Testis (tissue), 3 donors: ENCODE measurements around the gene MAP1LC3A. TPM values are rescaled to one million over a fixed set of nuclear protein-coding genes. Genes with fewer than 3 reads are reported as not detected.

ENCODE experiments used
- DNase-seq: peaks from one replicate; pipeline ENCODE4 v3.0.0-alpha.2; 2019
- H3K27ac ChIP-seq, 2 donors: fragments of 200-600 bp; sonication (generic); one replicate each; pipeline ENCODE4 v1.5.1; 2019
- H3K27me3 ChIP-seq: fragments of 200-600 bp; sonication (generic); one replicate; pipeline ENCODE4 v1.5.1; 2019
- H3K36me3 ChIP-seq: fragments of 200-600 bp; sonication (generic); one replicate; pipeline ENCODE4 v1.5.1; 2017; ENCODE audit warnings: low read depth; ENCODE audit errors: missing control alignments
- H3K4me1 ChIP-seq: fragments of 200-600 bp; sonication (generic); one replicate; pipeline ENCODE4 v1.5.1; 2019
- H3K4me3 ChIP-seq, 2 donors: fragments of 200-600 bp; sonication (generic); one replicate each; pipeline ENCODE4 v1.5.1; 2017 to 2019
- H3K9me3 ChIP-seq: fragments of 200-600 bp; sonication (generic); one replicate; pipeline ENCODE4 v1.5.1; 2017
- POLR2A ChIP-seq: fragments of 450-650 bp; IDR thresholded peaks from one replicate; pipeline ENCODE4 v1.6.1; 2017; ENCODE audit warnings: antibody characterized with exemption, mild to moderate bottlenecking, moderate library complexity
- WGBS, 2 donors: methylation state at CpG; one replicate each; pipeline ENCODE4 v1.1.5; 2018; 5-methylcytosine and 5-hydroxymethylcytosine counted together
- intact Hi-C: fragments of 100-400 bp; cut with DNase I; formaldehyde crosslinking; loops from one replicate; pipeline ENCODE4 v1.15.1; 2023; ENCODE audit warnings: low total_unique reads
- polyA plus RNA-seq: library from polyadenylated mRNA; stranded (reverse); fragments of 350-450 nt; fragmentation: Illumina TruSeq; extraction: RNeasy Lipid Tissue Mini Kit (QIAGEN cat#74804); gene quantifications from one replicate; pipeline ENCODE4 v1.2.3, GENCODE V29; 2014; ENCODE audit warnings: low read depth, low replicate concordance; ENCODE audit not compliant: insufficient read depth
- total RNA-seq, 2 donors: library from RNA; depleted of rRNA; stranded (reverse); fragments of >200 nt; gene quantifications; one replicate each; pipeline ENCODE4 v1.2.3, GENCODE V29; 2016
- TF ChIP-seq, protein P1 (sequence below), 3 experiments: fragments of 450-650 bp in 2 of 3; fragments of 200-600 bp in 1 of 3; sonication (generic) in 1 of 3; IDR thresholded peaks; one replicate each; pipeline ENCODE4 v1.5.1; 2016 to 2019; ENCODE audit warnings: antibody characterized with exemption in 3 of 3, mild to moderate bottlenecking in 2 of 3, moderate library complexity in 1 of 3

The MAP1LC3A gene
- total and polyA plus RNA-seq, 3 donors from 2014 or later, result 62.9 to 104 (median 100.0) TPM

DNA sequence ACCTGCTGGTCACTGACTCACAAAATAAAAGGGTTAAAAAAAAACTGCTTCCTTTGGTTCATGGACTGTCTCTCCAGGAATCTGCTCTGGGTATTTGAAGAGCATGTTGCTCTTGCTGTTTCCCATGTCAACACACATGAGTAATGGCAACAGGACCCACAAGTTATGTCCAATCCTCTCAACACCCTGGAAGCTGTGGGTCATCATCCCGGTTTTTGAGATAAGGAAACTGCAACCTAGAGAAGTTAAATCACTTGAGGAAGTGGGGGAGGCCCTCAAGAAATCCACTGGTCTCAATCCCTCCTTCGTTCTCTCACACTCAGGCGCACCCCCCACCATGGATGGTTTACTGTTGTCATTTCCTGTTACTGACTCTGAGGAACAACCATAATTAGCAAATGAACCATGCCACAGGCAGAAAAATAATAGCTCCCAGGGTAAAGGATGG lies 12.4 kb downstream of the MAP1LC3A start:
- WGBS, 2 donors, result 55 to 60% methylated on average over 3 of the region's 3 CpGs
- TF ChIP-seq, protein P1, sequence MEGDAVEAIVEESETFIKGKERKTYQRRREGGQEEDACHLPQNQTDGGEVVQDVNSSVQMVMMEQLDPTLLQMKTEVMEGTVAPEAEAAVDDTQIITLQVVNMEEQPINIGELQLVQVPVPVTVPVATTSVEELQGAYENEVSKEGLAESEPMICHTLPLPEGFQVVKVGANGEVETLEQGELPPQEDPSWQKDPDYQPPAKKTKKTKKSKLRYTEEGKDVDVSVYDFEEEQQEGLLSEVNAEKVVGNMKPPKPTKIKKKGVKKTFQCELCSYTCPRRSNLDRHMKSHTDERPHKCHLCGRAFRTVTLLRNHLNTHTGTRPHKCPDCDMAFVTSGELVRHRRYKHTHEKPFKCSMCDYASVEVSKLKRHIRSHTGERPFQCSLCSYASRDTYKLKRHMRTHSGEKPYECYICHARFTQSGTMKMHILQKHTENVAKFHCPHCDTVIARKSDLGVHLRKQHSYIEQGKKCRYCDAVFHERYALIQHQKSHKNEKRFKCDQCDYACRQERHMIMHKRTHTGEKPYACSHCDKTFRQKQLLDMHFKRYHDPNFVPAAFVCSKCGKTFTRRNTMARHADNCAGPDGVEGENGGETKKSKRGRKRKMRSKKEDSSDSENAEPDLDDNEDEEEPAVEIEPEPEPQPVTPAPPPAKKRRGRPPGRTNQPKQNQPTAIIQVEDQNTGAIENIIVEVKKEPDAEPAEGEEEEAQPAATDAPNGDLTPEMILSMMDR (IDR thresholded peaks at IDR 0.05), result no peak
- TF ChIP-seq POLR2A, result no peak
- intact Hi-C loops, result no loop called here
- no peak for DNase-seq
- no peaks in the 10 kb centered on the region for H3K27me3 ChIP-seq
- no peaks in the 10 kb centered on the region for H3K4me1 ChIP-seq
- H3K36me3 ChIP-seq, result no peaks in the 10 kb centered on the region
- no peak overlapping the region for H3K4me3 ChIP-seq
- H3K27ac ChIP-seq, result no peak overlapping the region
- no peaks in the 10 kb centered on the region for H3K9me3 ChIP-seq

DNA sequence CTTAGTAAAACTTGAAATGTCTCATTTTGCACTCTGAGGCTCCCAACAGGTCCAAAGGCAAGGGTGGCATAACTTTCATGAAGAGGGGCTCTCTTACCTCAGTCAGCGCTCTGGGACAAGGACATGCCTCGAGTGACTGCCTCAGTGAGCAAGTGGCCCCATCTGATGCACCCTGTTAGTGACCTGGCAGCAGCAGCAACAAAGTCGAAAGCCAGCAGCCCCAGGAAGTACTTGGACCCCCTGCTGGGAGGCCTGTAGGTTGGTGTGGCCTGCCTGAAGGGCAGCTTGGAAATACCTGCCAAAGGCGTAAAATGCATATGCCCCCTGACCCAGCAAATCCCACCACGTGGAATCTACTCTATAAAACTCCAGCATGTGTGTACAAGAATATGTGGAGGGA lies 13.2 kb downstream of the MAP1LC3A start:
- intact Hi-C loops, result no loop called here
- DNase-seq, result no peak
- Histone ChIP-seq H3K27me3 (no peaks in the 10 kb centered on the region), H3K4me3 (no peak overlapping the region), H3K27ac (no peak overlapping the region), H3K36me3 (no peaks in the 10 kb centered on the region), H3K4me1 (no peaks in the 10 kb centered on the region), H3K9me3 (no peaks in the 10 kb centered on the region)
- TF ChIP-seq, protein P1 (IDR thresholded peaks at IDR 0.05), result no peak
- TF ChIP-seq POLR2A, result no peak
- 88 to 94% methylated on average over 5 of the region's 5 CpGs for WGBS, 2 donors

DNA sequence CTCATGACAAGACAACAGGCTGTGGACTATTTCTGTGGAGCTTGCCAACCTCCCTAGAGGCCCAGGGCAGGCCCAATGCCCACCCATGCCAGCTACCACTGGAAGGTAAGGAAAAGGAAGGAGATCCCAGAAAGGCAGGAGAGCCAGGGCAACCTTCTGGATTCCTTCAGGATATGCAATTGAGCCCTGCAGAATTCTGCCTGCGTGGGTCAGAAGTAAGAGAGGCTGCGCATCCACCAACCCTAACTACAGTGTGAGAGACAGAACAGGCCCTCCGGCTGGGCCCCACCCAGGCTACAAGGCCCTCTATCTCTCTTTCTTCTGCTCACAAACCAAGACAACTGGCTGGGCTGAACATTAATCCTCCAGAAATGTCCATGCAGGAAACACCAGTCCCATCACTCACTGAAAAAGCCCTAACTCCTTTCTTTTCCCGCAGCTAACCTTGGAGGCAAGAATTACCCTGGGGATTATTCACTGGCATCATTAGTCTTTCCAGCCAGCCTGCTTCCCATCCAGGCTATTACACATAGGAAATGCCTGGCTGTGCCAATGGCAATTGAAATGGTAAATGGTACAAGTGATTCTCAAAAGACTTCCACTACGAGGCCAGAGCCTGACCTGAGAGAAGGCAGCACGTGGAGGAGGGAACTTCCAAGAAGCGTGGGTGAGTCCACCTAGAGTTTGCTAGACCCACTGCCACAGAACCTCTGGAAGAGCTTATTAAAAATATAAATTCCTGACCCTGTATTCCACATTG lies 15.2 kb downstream of the MAP1LC3A start:
- Histone ChIP-seq H3K4me1 (peaks cover 5% of the 10 kb centered on the region), H3K4me3 (no peak overlapping the region), H3K27me3 (no peaks in the 10 kb centered on the region), H3K9me3 (no peaks in the 10 kb centered on the region), H3K27ac (no peak overlapping the region), H3K36me3 (no peaks in the 10 kb centered on the region)
- 93% methylated on average over 7 of the region's 7 CpGs for WGBS, 2 donors
- DNase-seq, result no peak
- TF ChIP-seq POLR2A, result no peak
- TF ChIP-seq, protein P1 (IDR thresholded peaks at IDR 0.05), result no peak
- intact Hi-C loops, result no loop called here

DNA sequence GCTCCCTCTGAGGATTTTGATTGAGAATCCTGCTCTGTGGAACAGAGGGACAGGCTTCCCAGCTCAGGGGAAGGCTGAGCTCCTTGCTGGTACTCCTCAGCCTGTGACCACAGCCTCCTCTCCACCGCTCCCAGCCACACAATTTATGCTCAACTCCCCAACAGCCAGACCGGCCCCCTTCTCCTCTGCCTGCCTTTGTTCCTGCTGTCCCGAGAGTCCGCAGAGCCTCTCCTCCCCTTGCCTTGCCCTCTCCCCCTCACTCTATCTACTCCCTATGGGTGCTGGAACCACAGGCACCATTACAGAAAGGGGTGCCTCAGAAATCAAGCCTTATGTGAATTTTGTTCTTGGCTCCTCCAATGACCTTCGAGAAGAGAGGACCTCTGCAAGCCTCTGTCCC lies 15.9 kb downstream of the MAP1LC3A start:
- H3K36me3 ChIP-seq, result no peaks in the 10 kb centered on the region
- TF ChIP-seq, protein P1 (IDR thresholded peaks at IDR 0.05), result no peak
- no peak for TF ChIP-seq POLR2A
- 96 to 97% methylated on average over 5 of the region's 5 CpGs for WGBS, 2 donors
- no peaks in the 10 kb centered on the region for H3K27me3 ChIP-seq
- H3K9me3 ChIP-seq, result no peaks in the 10 kb centered on the region
- no peak overlapping the region for H3K27ac ChIP-seq
- intact Hi-C loops, result no loop called here
- DNase-seq, result no peak
- no peak overlapping the region for H3K4me3 ChIP-seq
- peaks cover 8% of the 10 kb centered on the region for H3K4me1 ChIP-seq

DNA sequence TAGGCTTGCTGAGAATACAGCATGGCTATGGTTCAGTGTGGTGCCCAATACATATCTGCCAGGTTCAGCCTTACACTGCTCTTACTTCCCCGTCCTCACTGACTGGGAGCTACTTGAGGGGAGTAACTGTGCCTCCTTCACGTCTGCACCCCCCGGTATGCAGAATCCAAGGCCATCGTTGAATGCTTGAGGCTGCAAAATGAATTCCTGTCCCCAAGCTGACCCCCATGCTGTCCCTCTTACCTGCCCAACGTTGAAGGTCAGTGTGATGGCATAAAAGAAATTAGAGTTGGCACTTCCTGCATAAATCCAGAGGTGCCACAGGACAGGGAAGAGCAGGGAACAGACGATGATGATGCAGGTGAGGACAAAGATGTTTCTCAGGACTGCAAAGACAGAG lies 16.3 kb downstream of the MAP1LC3A start:
- H3K4me3 ChIP-seq, result no peak overlapping the region
- 92 to 93% methylated on average over 6 of the region's 6 CpGs for WGBS, 2 donors
- H3K36me3 ChIP-seq, result no peaks in the 10 kb centered on the region
- H3K27ac ChIP-seq, result no peak overlapping the region
- peaks cover 8% of the 10 kb centered on the region for H3K4me1 ChIP-seq
- H3K9me3 ChIP-seq, result no peaks in the 10 kb centered on the region
- TF ChIP-seq, protein P1 (IDR thresholded peaks at IDR 0.05), result no peak
- TF ChIP-seq POLR2A, result no peak
- no peaks in the 10 kb centered on the region for H3K27me3 ChIP-seq
- no peak for DNase-seq
- intact Hi-C loops, result no loop called here
